Activated T-cell treated with anti-CD3 and anti-CD28 coated beads for 24 hours (primary cell): ENCODE results near the gene SCUBE1.

ENCODE experiments used
- DNase-seq: peaks from one replicate; pipeline ENCODE4 v3.0.0-alpha.2; 2020; ENCODE audit warnings: low read depth

Gene SCUBE1

GRCh38 chr22:43155789-43156188 is 187.4 kb downstream of the SCUBE1 start:
- no peak for DNase-seq

GRCh38 chr22:43154887-43155536 is 188.2 kb downstream of the SCUBE1 start:
- no peak for DNase-seq

- DNase-seq: no peak
Observed at GRCh38 chr22:43153899-43154298, 189.3 kb downstream of the SCUBE1 start.

GRCh38 chr22:43152357-43153071 is 190.7 kb downstream of the SCUBE1 start:
- peak; percentile 41 for DNase-seq

- DNase-seq: no peak
Observed at GRCh38 chr22:43152003-43152356, 191.2 kb downstream of the SCUBE1 start.

GRCh38 chr22:43151251-43152002 is 191.7 kb downstream of the SCUBE1 start, which contains the start of gene TSPO:
TSPO (plus strand) TSS chr22:43151559; CDS start chr22:43159239, 7,680 bp downstream.
- peak; percentile 49 for DNase-seq

GRCh38 chr22:43150731-43151206 is 192.4 kb downstream of the SCUBE1 start:
- no peak for DNase-seq

GRCh38 chr22:43148581-43148980 is 194.6 kb downstream of the SCUBE1 start:
- no peak for DNase-seq

- no peak for DNase-seq
Observed at GRCh38 chr22:43147821-43148220, 195.4 kb downstream of the SCUBE1 start.
